ENCODE measurements around the gene TRMT2A.

DNA sequence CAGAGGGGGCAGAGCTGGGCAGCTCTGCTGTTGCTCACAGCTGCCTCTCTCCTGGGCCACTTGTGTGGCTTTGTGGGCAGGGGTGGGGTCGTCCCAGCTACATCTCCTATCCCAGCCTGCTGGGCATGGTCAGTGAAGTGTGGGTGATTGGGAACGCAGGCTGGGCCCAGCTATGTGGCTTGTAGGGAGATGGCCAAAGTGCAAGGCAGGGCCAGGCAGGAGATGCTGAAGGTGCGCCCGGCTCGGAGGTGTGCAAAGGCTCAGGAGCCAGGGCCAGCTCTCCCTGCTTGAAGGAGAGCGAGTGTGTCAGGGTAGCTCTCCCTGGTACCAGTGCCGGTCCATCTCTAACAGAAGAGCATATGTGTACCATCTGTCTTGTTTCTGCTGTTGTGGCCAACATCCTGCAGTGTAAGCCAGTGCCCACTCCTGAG lies 9.5 kb downstream of the TRMT2A start:
- TF ChIP-seq, protein P1, sequence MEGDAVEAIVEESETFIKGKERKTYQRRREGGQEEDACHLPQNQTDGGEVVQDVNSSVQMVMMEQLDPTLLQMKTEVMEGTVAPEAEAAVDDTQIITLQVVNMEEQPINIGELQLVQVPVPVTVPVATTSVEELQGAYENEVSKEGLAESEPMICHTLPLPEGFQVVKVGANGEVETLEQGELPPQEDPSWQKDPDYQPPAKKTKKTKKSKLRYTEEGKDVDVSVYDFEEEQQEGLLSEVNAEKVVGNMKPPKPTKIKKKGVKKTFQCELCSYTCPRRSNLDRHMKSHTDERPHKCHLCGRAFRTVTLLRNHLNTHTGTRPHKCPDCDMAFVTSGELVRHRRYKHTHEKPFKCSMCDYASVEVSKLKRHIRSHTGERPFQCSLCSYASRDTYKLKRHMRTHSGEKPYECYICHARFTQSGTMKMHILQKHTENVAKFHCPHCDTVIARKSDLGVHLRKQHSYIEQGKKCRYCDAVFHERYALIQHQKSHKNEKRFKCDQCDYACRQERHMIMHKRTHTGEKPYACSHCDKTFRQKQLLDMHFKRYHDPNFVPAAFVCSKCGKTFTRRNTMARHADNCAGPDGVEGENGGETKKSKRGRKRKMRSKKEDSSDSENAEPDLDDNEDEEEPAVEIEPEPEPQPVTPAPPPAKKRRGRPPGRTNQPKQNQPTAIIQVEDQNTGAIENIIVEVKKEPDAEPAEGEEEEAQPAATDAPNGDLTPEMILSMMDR (IDR thresholded peaks at IDR 0.05; ENCODE audit: low read length), result no peak
- no peak for TF ChIP-seq EZH2 (optimal IDR thresholded peaks at IDR 0.05; ENCODE audit: low read depth, low read length)
